ENCODE results near the gene COIL.

DNA sequence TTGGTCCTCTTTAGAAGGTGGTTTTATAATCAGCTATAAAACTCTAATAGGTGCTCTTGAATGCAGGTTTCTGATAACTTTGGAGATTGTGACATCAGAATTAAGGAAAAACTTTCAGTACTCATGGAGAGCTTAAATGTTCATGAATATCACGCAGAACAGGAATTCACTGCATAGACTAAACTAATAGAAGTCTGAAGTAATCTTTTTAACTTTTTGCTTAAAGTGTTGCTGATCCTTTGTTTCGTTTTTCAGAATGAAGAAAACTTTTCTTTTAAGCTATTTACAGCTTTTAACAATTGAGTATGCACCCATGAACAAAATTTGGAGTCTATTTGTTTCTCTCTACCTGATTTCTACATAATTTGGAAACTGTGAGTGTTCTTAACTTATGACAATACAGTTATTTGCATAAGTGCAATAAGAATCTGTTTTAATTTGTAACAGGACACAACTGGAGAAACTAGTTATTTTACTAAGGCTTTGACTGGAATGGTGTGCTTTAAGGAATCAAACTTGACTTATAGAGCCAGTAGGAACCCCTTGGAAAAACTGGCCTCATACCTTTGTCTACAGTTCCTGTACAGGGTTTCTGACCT is 30.0 kb downstream of the COIL start:
- TF ChIP-seq, protein P1, sequence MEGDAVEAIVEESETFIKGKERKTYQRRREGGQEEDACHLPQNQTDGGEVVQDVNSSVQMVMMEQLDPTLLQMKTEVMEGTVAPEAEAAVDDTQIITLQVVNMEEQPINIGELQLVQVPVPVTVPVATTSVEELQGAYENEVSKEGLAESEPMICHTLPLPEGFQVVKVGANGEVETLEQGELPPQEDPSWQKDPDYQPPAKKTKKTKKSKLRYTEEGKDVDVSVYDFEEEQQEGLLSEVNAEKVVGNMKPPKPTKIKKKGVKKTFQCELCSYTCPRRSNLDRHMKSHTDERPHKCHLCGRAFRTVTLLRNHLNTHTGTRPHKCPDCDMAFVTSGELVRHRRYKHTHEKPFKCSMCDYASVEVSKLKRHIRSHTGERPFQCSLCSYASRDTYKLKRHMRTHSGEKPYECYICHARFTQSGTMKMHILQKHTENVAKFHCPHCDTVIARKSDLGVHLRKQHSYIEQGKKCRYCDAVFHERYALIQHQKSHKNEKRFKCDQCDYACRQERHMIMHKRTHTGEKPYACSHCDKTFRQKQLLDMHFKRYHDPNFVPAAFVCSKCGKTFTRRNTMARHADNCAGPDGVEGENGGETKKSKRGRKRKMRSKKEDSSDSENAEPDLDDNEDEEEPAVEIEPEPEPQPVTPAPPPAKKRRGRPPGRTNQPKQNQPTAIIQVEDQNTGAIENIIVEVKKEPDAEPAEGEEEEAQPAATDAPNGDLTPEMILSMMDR (IDR thresholded peaks at IDR 0.05), result no peak
- TF ChIP-seq POLR2AphosphoS5 (IDR thresholded peaks at IDR 0.05), result no peak
